C4-2B (cell line): ENCODE data around the gene OR2M5.

Source experiments
- ZFX ChIP-seq: fragments of 450-650 bp; IDR thresholded peaks from 2 replicates; pipeline ENCODE4 v1.6.1; 2017
- TF ChIP-seq, protein P1 (sequence below): fragments of 450-650 bp; conservative IDR thresholded peaks from 2 replicates; pipeline ENCODE4 v1.5.1; 2017; ENCODE audit warnings: mild to moderate bottlenecking

DNA sequence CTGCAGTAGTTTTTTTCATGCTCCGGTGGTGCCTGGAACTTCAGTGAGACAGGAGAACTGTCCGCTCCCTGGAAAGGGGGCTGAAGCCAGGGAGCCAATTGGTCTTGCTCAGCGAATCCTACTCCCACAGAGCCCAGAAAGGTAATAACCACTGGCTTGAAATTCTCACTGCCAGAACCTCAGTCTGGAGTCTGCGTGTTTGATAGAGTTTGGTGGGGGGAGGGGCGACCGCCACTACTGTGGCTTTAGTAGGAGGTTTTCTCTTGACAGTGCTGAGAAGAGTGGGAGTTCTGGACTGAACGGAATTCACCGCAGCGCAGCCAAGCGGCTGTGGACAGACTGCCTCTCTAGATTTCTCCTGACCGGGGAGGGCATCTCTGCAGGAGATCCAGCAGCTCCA, 44.1 kb downstream of the OR2M5 start:
- TF ChIP-seq, protein P1, sequence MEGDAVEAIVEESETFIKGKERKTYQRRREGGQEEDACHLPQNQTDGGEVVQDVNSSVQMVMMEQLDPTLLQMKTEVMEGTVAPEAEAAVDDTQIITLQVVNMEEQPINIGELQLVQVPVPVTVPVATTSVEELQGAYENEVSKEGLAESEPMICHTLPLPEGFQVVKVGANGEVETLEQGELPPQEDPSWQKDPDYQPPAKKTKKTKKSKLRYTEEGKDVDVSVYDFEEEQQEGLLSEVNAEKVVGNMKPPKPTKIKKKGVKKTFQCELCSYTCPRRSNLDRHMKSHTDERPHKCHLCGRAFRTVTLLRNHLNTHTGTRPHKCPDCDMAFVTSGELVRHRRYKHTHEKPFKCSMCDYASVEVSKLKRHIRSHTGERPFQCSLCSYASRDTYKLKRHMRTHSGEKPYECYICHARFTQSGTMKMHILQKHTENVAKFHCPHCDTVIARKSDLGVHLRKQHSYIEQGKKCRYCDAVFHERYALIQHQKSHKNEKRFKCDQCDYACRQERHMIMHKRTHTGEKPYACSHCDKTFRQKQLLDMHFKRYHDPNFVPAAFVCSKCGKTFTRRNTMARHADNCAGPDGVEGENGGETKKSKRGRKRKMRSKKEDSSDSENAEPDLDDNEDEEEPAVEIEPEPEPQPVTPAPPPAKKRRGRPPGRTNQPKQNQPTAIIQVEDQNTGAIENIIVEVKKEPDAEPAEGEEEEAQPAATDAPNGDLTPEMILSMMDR, result no peak
- no peak for TF ChIP-seq ZFX
